KOPT-K1 (cell line): ENCODE results near the gene SMAGP.
"Not testable (repeated sequence)": the region's sequence is repeated elsewhere in the genome, so short reads cannot be mapped to it uniquely, and the experiment has no call there.

Experiments
- H3K27ac ChIP-seq: fragments of 200-600 bp; sonication (generic); 2 replicates; pipeline ENCODE4 v1.5.1; 2016; ENCODE audit warnings: antibody characterized with exemption, mild to moderate bottlenecking, low read depth, low read length; ENCODE audit not compliant: poor library complexity, severe bottlenecking
- H3K36me3 ChIP-seq: fragments of 200-600 bp; sonication (generic); 2 replicates; pipeline ENCODE4 v1.5.1; 2017; ENCODE audit warnings: antibody characterized with exemption, mild to moderate bottlenecking, low read length, moderate library complexity; ENCODE audit not compliant: insufficient read depth
- H3K9me3 ChIP-seq: fragments of 200-600 bp; sonication (generic); 2 replicates; pipeline ENCODE4 v1.5.1; 2017; ENCODE audit warnings: antibody characterized with exemption, low read length, mild to moderate bottlenecking; ENCODE audit not compliant: insufficient read depth, poor library complexity, severe bottlenecking

Gene SMAGP

GRCh38 chr12:51270067-51270950 is at the start of gene SMAGP:
TSS of gene SMAGP (minus strand) at chr12:51270415. CDS start at chr12:51269278, 1,137 bp downstream.
- Histone ChIP-seq H3K27ac (peak within 1 kb of the TSS; percentile 52), H3K36me3 (no peaks in the 10 kb centered on the region), H3K9me3 (no peaks in the 10 kb centered on the region)

- Histone ChIP-seq H3K27ac (peak overlapping the region; percentile 65), H3K36me3 (peaks cover 4% of the 10 kb centered on the region; the same call in 1 of the 2 replicates), H3K9me3 (no peaks in the 10 kb centered on the region)
Observed at GRCh38 chr12:51318846-51319599, 48.8 kb upstream of the SMAGP start.

GRCh38 chr12:51318057-51318806 is 48.0 kb upstream of the SMAGP start:
- not testable (repeated sequence) for H3K36me3 ChIP-seq, H3K9me3 ChIP-seq
- peak overlapping the region; percentile 65 for H3K27ac ChIP-seq

- Histone ChIP-seq H3K9me3 (no peaks in the 10 kb centered on the region), H3K36me3 (peaks cover 31% of the 10 kb centered on the region), H3K27ac (no peak overlapping the region)
Observed at GRCh38 chr12:51311389-51311788, 41.2 kb upstream of the SMAGP start.

GRCh38 chr12:51307655-51308593 is 37.7 kb upstream of the SMAGP start:
- Histone ChIP-seq H3K27ac (no peak overlapping the region), H3K36me3 (peaks cover 50% of the 10 kb centered on the region), H3K9me3 (no peaks in the 10 kb centered on the region)

- Histone ChIP-seq H3K36me3 (peaks cover 56% of the 10 kb centered on the region), H3K9me3 (no peaks in the 10 kb centered on the region), H3K27ac (no peak overlapping the region)
Observed at GRCh38 chr12:51306507-51306906, 36.3 kb upstream of the SMAGP start.

GRCh38 chr12:51300768-51301167 is 30.6 kb upstream of the SMAGP start:
- peaks cover 83% of the 10 kb centered on the region for H3K36me3 ChIP-seq
- H3K27ac ChIP-seq, H3K9me3 ChIP-seq: not testable (repeated sequence)

GRCh38 chr12:51295651-51296050 is 25.4 kb upstream of the SMAGP start:
- Histone ChIP-seq H3K27ac (no peak overlapping the region), H3K36me3 (peaks cover 78% of the 10 kb centered on the region), H3K9me3 (no peaks in the 10 kb centered on the region)

GRCh38 chr12:51294097-51294496 is 23.9 kb upstream of the SMAGP start:
- peaks cover 77% of the 10 kb centered on the region for H3K36me3 ChIP-seq
- not testable (repeated sequence) for H3K9me3 ChIP-seq, H3K27ac ChIP-seq

- no peak overlapping the region for H3K27ac ChIP-seq
- H3K9me3 ChIP-seq: no peaks in the 10 kb centered on the region
- peaks cover 77% of the 10 kb centered on the region for H3K36me3 ChIP-seq
Observed at GRCh38 chr12:51293696-51294095, 23.5 kb upstream of the SMAGP start.

GRCh38 chr12:51291603-51292513 is 21.6 kb upstream of the SMAGP start:
- H3K36me3 ChIP-seq: peaks cover 76% of the 10 kb centered on the region
- H3K9me3 ChIP-seq, H3K27ac ChIP-seq: not testable (repeated sequence)

- no peaks in the 10 kb centered on the region for H3K9me3 ChIP-seq
- H3K27ac ChIP-seq: no peak overlapping the region
- H3K36me3 ChIP-seq: peaks cover 60% of the 10 kb centered on the region
Observed at GRCh38 chr12:51285843-51286242, 15.6 kb upstream of the SMAGP start.

- peaks cover 30% of the 10 kb centered on the region for H3K36me3 ChIP-seq
- H3K27ac ChIP-seq: no peak overlapping the region
- H3K9me3 ChIP-seq: no peaks in the 10 kb centered on the region
Observed at GRCh38 chr12:51281202-51281924, 11.1 kb upstream of the SMAGP start.
